OCI-M2 (cell line): ENCODE results near the gene ZDHHC17.
"Not testable (repeated sequence)": the region's sequence is repeated elsewhere in the genome, so short reads cannot be mapped to it uniquely, and the experiment has no call there.

Experiments
- DNase-seq: peaks from one replicate; lab custom pipeline; 2025; ENCODE audit not compliant: unreplicated experiment; lab: John Stamatoyannopoulos, UW

ZDHHC17 gene

DNA sequence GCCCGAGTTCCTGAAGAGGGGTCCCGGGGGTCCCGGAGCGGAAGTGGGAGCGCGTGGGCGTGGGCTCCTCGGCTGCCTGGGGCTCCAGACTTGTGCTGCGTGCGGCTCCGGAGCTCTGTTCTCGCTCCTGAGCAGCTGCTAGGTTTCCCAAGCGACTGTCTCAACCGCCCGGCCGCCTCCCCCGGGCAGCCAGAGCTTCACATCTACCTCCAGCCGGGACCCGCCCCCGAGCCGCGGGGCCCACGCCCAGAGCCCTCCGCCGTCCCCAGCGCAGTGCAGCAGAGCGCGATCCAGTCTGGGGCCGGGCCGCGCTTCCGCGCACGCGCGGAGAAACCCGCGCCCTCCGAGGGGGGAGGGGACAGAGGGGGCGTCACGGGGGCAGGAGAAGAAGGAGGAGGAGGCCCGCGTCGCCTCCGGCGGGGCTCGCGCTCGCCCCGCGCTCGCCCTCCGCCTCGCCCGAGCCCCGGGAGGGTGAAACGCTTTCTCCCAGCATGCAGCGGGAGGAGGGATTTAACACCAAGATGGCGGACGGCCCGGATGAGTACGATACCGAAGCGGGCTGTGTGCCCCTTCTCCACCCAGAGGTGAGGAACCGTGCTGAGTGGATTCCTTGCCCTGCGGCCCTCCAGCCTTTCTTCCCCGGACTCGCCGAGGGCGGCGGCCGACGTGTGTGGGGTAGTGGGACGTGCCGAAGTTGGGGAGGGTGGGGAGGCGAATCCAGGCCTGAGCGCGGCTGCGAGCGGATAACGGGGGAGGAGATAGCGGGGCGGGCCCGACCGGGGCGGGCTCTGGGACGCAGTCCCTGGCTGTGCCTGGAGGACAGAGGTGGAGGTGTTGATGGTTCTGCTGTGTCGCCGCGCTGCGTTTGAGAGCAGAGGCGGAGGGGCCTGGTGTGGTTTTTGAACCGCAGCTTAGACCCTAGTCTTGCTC lies at the start of gene ZDHHC17:
ZDHHC17 (plus strand) TSS at position 370 of the 930 bp plus-strand sequence; CDS start at position 492, 122 bp downstream.
- DNase-seq = peak; percentile 25

DNA sequence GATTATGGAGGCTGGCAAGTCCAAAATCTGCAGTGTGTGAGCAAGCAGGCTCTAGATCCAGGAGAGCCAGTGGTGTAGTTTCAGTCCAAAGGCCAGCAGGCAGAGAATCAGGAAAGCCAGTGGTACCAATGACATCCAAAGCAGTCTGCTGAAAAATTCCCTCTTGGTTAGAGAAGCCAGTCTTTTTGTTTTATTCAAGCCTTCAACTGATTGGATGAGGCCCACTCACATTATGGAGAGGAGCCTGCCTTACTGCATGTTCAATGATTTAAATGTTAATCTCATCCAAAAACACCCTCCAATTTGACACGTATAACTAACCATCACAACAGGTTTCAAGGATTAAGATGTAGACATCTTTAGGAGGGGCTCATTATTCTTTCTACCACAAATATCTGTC lies 49.5 kb upstream of the ZDHHC17 start:
- no peak for DNase-seq

DNA sequence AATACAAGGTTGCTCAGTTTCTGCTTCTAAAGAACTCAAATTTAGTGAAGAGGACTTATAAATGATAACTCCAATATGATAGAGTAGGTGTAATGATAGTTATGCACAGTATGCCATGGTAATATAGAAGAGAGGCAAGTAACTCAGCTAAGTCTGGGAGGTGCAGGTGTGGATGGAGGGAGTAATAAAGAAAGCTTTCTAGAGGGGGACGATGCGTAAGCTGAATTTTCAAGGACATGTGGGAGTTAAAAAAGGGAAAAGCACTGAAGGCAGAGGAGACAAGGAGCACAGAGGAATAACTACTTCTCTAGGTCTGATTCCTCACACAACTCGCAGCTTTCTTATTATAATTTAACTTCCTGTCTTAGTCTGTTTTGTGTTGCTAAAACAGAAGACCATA lies 49.1 kb upstream of the ZDHHC17 start:
- no peak for DNase-seq

- no peak for DNase-seq
Measured at GRCh38 chr12:76715332-76715731, 48.6 kb upstream of the ZDHHC17 start.

DNA sequence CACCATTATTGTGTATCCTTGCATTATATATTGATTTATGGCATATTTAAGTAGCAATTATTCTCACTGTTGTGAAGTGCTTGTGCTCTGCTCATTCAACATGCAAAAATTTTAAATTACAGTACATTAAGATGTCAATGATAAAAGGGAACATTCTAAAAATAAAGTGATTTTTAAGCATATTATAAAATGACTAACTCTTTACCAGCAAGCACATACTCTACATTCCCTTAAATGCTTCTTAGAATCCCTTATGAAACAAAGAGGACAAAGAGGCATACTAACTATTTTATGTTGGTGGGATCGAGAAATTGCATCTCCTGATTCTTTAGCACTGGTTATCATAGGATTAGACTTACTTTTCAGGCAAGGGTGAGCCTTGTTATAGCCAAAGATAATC lies 46.6 kb upstream of the ZDHHC17 start:
- no peak for DNase-seq

GRCh38 chr12:76719171-76720041 lies 44.5 kb upstream of the ZDHHC17 start:
- no peak for DNase-seq

- no peak for DNase-seq
Measured at GRCh38 chr12:76720068-76720467, 43.8 kb upstream of the ZDHHC17 start.

DNA sequence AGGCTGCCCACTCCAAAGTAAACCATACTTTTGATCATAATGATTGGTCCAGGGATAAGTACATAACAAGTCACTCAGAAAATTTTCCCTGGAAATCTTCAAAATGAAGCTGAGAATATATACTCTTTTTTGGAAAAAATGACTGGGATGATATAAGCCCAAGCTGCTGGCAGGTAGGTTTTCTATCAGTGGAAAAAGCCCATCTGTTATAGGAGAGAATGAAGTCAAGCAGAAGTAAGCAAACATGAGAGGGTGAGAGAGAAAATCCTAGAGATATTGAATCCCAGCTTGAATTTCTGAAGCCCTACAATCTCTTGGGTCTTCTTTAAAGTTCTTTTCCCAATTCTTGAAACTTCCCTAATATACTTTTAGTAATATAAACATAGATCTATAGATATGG lies 37.3 kb upstream of the ZDHHC17 start:
- DNase-seq = no peak

GRCh38 chr12:76732188-76732587 lies 31.7 kb upstream of the ZDHHC17 start:
- DNase-seq = not testable (repeated sequence)

- DNase-seq = not testable (repeated sequence)
Measured at GRCh38 chr12:76737689-76738088, 26.2 kb upstream of the ZDHHC17 start.

DNA sequence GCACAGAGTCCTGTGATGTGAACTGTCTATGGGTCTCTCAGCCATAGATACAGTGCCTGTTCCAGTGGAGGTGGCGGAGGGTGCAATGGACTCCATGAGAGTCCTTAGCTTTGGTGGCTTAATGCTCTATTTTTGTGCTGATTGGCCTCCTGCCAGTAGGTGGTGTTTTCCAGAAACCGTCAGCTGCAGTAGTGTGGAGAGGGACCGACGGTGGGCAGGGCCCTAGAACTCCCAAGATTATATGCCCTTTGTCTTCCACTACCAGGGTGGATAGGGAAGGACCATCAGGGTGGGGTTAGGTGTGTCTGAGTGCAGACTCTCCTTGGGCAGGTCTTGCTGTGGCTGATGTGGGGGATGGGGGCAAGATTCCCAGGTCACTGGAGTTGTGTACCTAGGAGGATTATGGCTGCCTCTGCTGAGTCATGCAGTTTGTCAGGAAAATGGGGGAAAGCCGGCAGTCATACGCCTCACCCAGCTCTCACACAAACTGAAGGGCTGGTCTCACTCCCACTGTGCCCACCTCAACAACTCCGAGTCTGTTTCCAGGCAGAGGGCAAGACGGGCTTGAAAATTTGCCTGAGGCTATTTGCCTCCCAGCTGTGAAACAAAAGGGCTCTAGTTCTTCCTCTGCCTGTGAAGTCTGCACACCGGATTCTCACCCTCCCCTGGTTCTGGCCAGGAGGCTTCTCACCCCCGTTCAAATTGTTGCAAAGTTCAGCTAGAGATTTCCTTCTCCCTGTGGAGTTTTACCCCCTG lies 24.9 kb upstream of the ZDHHC17 start:
- DNase-seq = no peak

DNA sequence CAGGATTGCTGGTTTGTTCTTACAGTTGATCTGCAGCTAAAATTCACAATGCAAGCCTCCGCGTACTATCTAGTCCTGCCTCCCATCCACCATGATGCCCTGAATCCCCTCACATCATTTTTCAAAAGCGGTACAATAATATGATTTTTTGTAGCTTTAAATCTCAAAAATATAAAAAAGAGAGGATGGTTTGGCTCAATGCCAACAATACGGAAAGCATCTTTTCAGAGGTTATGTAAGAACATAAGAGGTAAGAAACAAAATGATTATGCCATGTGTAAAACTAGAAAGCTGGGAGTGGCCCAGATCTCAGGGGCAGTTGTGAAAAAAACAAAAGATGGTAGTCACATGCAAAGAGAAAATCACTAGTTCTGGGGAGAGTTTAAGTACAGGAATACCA lies 24.0 kb upstream of the ZDHHC17 start:
- no peak for DNase-seq

DNA sequence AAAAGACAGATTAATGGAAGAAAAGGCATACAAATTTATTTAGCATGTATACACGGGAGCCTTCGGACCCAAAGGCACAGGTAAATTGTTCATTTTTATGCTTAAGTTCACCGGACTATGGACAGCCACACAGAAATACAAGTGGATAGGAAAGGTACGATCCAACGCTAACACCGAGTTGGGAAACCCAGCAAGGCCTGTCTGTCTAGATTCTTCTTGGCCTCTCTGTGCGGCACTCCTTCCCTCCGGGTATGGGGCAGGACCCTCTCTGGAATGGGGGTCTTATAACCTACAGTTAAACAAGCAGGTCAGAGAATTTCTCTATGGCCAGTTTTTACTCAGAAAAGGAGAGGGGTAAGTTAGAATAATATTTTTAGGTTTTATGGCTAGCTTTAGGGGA lies 23.4 kb upstream of the ZDHHC17 start:
- DNase-seq = no peak

GRCh38 chr12:76745343-76745742 lies 18.6 kb upstream of the ZDHHC17 start:
- no peak for DNase-seq

DNA sequence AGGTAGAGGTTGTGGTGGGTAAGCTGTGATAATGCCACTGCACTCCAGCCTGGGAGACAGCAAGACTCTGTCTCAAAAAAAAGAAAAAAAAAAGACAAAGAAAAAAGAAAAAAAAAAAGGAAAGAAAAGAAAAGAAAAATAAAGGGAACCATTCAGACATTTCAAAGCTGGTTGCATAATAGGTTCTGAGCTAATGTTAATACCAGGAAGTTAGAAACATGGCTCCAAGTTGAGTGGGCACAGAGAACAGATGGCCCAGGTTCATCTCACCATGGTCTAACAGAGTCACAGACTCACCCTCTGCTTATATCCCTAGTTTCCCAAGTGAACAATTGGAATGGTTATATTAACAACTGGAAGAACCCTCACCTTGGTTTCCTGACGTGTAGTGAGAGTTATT lies 17.4 kb upstream of the ZDHHC17 start:
- no peak for DNase-seq

DNA sequence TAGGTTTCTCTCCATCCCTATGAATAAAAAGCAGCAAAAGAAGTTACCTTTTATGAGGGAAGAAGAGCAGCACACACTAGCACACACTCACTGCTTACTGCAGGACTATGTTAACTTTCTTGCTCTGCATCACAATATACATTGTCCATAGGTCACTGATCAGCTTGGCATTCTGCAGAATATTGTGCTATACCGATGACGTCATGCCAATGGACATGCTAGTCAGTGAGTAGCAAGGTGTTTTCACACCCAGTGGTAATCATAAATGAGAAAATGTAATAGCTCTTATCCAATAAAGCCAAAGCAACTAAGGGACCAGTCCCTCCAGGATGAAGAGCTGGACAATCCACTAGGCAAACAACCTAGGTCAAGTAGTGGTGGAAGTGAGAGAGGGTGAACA lies 16.7 kb upstream of the ZDHHC17 start:
- no peak for DNase-seq

DNA sequence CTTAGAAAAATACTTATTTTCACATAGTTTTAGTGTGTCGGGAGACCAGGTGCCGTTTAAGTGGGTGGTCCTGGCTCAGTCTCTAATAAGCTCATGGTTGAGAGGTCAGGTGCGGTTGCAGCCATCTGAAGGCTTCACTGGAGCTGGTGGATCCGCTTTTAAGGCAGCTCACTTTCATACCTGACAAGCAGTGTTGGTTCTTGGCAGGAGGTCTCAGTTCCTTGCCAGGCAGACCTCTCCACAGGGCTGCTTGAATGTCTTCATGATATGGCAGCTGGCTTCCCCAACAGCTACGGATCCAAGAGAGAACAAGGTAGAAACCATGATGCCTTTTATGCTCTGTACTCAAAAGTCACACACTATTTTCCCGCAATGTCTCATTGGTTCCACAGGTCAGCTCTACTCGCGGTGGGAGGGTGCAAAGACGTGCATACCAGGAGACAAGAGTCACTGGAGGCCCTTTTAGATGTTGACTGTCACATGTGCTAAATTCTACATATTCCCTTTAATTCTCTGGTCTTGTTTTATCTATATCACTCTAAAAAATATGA lies 8.0 kb upstream of the ZDHHC17 start:
- no peak for DNase-seq

GRCh38 chr12:76757694-76758093 lies 6.2 kb upstream of the ZDHHC17 start:
- DNase-seq = no peak

DNA sequence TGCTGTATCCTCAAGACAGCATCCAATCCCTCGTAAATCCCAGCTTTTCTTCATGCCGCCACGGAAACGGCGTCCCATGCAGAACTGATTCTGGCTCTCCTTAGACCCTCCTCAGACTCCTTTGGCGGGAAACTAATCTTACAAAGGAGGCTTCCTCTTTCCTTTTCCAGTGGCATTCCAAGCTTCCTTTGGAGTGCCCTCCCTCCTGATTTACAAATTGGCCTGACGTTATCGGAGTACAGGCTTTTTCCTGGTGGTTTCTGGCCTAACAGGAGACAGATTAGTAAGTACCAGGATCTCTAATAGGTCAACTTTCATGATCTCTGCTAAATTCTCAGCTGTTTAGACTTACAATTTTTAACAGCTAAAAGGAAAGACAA lies 1.3 kb upstream of the ZDHHC17 start:
- no peak for DNase-seq

- DNase-seq = no peak
Measured at GRCh38 chr12:76764856-76765255, 941 bp downstream of the ZDHHC17 start.

- DNase-seq = no peak
Measured at GRCh38 chr12:76765598-76765997, 1.7 kb downstream of the ZDHHC17 start.
